ENCODE results near the gene GNAO1. TPM values are rescaled to one million over a fixed set of nuclear protein-coding genes. Genes with fewer than 3 reads are reported as not detected.
"Not testable (repeated sequence)": the region's sequence is repeated elsewhere in the genome, so short reads cannot be mapped to it uniquely, and the experiment has no call there.

GNAO1 gene
- total and polyA plus RNA-seq, 2 experiments from 2014 or later, result under 0.01 to 0.18 TPM

GRCh38 chr16:56389554-56389953, 198.3 kb downstream of the GNAO1 start:
- Histone ChIP-seq H3K9me2 (ENCODE audit: insufficient read depth) (no peaks in the 10 kb centered on the region), H3K4me1 (ENCODE audit: insufficient read depth) (peaks cover 39% of the 10 kb centered on the region), H2AFZ (no peak overlapping the region), H3K36me3 (ENCODE audit: low read depth) (peaks cover 12% of the 10 kb centered on the region; the same call in 1 of the 2 replicates), H3F3A (ENCODE audit: insufficient read depth) (peaks cover 35% of the 10 kb centered on the region), H3K27ac (peak overlapping the region; percentile 89), H3K4me3 (peak overlapping the region; percentile 23; the same call in 1 of the 2 replicates), H3K9me3 (ENCODE audit: low read depth) (no peaks in the 10 kb centered on the region), H3K4me2 (ENCODE audit: unreplicated experiment) (peak overlapping the region; percentile 87), H3K79me2 (ENCODE audit: insufficient read depth) (peaks cover 37% of the 10 kb centered on the region), H3K9ac (0 out of 2 replicates have a peak overlapping the region, but pooled peaks have one; percentile 24), H3K27me3 (replicated peaks; ENCODE audit: insufficient read depth) (no peaks in the 10 kb centered on the region), H4K20me1 (ENCODE audit: insufficient read depth) (no peaks in the 10 kb centered on the region)
- in situ Hi-C loops (cut with MboI), result no loop called here
- DNase-seq, result peak; percentile 99
- no peak for TF ChIP-seq EZH2phosphoT487 (IDR thresholded peaks at IDR 0.05; ENCODE audit: insufficient read depth, low read depth)
- no peak for TF ChIP-seq EZH2 (IDR thresholded peaks at IDR 0.05; ENCODE audit: insufficient read depth, poor library complexity, severe bottlenecking)
- 4 to 6% methylated on average over 3 of the region's 3 CpGs for WGBS, 2 experiments (ENCODE audit: low coverage in 1 of 2, low lambda C conversion rate in 2 of 2, missing lambda C conversion rate in 2 of 2)

GRCh38 chr16:56396724-56397123, 205.4 kb downstream of the GNAO1 start:
- H3K27ac ChIP-seq; H3K4me3 ChIP-seq; H2AFZ ChIP-seq; H3K27me3 ChIP-seq (replicated peaks; ENCODE audit: insufficient read depth); H3F3A ChIP-seq (ENCODE audit: insufficient read depth); H3K4me1 ChIP-seq (ENCODE audit: insufficient read depth); in situ Hi-C loops (cut with MboI); H3K9ac ChIP-seq; DNase-seq; H3K9me3 ChIP-seq (ENCODE audit: low read depth); H3K4me2 ChIP-seq (ENCODE audit: unreplicated experiment); H3K9me2 ChIP-seq (ENCODE audit: insufficient read depth); H4K20me1 ChIP-seq (ENCODE audit: insufficient read depth): not testable (repeated sequence)
- Histone ChIP-seq H3K79me2 (ENCODE audit: insufficient read depth) (peaks cover 61% of the 10 kb centered on the region), H3K36me3 (ENCODE audit: low read depth) (peaks cover 41% of the 10 kb centered on the region)
- 98% methylated on average over 3 of the region's 3 CpGs for WGBS, 2 experiments (ENCODE audit: low coverage in 1 of 2, low lambda C conversion rate in 2 of 2, missing lambda C conversion rate in 2 of 2)

DNA sequence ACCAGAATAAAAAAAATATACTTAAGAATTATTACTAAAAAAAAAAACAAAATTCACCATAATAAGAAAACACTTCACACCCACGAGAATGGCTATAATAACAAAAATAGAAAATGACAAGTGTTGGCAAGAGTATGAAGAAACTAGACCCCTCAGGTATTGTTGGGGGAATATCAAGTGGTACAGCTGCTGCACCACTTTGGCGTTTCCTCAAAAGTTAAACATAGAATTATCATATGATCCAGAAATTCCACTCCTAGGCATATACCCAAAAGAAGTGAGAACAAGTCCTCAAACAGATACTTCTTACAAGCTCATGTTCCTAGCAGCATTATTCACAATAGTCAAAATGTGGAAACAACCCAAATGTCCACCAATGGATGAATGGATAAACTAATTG, 207.8 kb downstream of the GNAO1 start:
- peaks cover 52% of the 10 kb centered on the region for H3K36me3 ChIP-seq (ENCODE audit: low read depth)
- no peak overlapping the region for H3K4me2 ChIP-seq (ENCODE audit: unreplicated experiment)
- H3K4me3 ChIP-seq, result no peak overlapping the region
- no peaks in the 10 kb centered on the region for H4K20me1 ChIP-seq (ENCODE audit: insufficient read depth)
- H3K4me1 ChIP-seq (ENCODE audit: insufficient read depth), result no peaks in the 10 kb centered on the region
- no peaks in the 10 kb centered on the region for H3K9me3 ChIP-seq (ENCODE audit: low read depth)
- TF ChIP-seq EZH2phosphoT487 (IDR thresholded peaks at IDR 0.05; ENCODE audit: insufficient read depth, low read depth) (no peak), EZH2 (IDR thresholded peaks at IDR 0.05; ENCODE audit: insufficient read depth, poor library complexity, severe bottlenecking) (no peak)
- no peaks in the 10 kb centered on the region for H3K27me3 ChIP-seq (replicated peaks; ENCODE audit: insufficient read depth)
- in situ Hi-C loops (cut with MboI), result no loop called here
- no peaks in the 10 kb centered on the region for H3K9me2 ChIP-seq (ENCODE audit: insufficient read depth)
- no peak overlapping the region for H2AFZ ChIP-seq
- no peak overlapping the region for H3K27ac ChIP-seq
- H3K79me2 ChIP-seq (ENCODE audit: insufficient read depth), result peaks cover 42% of the 10 kb centered on the region
- 75 to 80% methylated on average over 2 of the region's 2 CpGs for WGBS, 2 experiments (ENCODE audit: low coverage in 1 of 2, low lambda C conversion rate in 2 of 2, missing lambda C conversion rate in 2 of 2)
- peaks cover 7% of the 10 kb centered on the region; the same call in 1 of the 2 replicates for H3F3A ChIP-seq (ENCODE audit: insufficient read depth)
- H3K9ac ChIP-seq, result no peak overlapping the region
- no peak for DNase-seq

DNA sequence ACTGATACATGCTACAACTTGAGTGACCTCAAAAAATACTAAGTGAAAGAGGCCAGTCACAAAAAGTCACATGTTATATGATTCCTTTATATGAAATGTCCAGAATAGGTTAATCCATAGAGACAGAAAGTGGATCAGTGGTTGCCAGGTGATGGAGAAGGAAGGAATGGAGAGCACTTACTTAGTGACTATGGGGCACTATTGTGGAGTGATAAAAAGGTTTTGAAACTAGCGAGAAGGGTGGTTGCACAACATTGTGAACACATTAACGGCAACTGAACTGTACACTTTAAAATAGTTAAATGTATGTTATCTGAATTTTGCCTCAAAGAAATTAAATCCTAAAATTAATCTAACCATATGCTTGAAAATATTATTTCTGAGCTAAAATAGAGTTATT, 208.2 kb downstream of the GNAO1 start:
- no peak overlapping the region for H2AFZ ChIP-seq
- H3K27me3 ChIP-seq (replicated peaks; ENCODE audit: insufficient read depth), result no peaks in the 10 kb centered on the region
- H3F3A ChIP-seq (ENCODE audit: insufficient read depth), result peaks cover 7% of the 10 kb centered on the region; the same call in 1 of the 2 replicates
- WGBS, 2 experiments (ENCODE audit: low coverage in 1 of 2, low lambda C conversion rate in 2 of 2, missing lambda C conversion rate in 2 of 2), result 94 to 97% methylated on average over 2 of the region's 2 CpGs
- DNase-seq, result no peak
- TF ChIP-seq EZH2 (IDR thresholded peaks at IDR 0.05; ENCODE audit: insufficient read depth, poor library complexity, severe bottlenecking), result no peak
- TF ChIP-seq EZH2phosphoT487 (IDR thresholded peaks at IDR 0.05; ENCODE audit: insufficient read depth, low read depth), result no peak
- H3K4me2 ChIP-seq (ENCODE audit: unreplicated experiment), result no peak overlapping the region
- H3K4me1 ChIP-seq (ENCODE audit: insufficient read depth), result no peaks in the 10 kb centered on the region
- peaks cover 38% of the 10 kb centered on the region for H3K79me2 ChIP-seq (ENCODE audit: insufficient read depth)
- no peak overlapping the region for H3K4me3 ChIP-seq
- H3K36me3 ChIP-seq (ENCODE audit: low read depth), result peaks cover 57% of the 10 kb centered on the region
- H3K9me2 ChIP-seq (ENCODE audit: insufficient read depth), result no peaks in the 10 kb centered on the region
- H3K9ac ChIP-seq, result no peak overlapping the region
- no peaks in the 10 kb centered on the region for H3K9me3 ChIP-seq (ENCODE audit: low read depth)
- H4K20me1 ChIP-seq (ENCODE audit: insufficient read depth), result no peaks in the 10 kb centered on the region
- no peak overlapping the region for H3K27ac ChIP-seq
- in situ Hi-C loops (cut with MboI), result no loop called here

GRCh38 chr16:56400458-56400857, 209.2 kb downstream of the GNAO1 start:
- Histone ChIP-seq H3K9ac (no peak overlapping the region), H3K4me1 (ENCODE audit: insufficient read depth) (no peaks in the 10 kb centered on the region), H3F3A (ENCODE audit: insufficient read depth) (peaks cover 7% of the 10 kb centered on the region; the same call in 1 of the 2 replicates), H3K9me2 (ENCODE audit: insufficient read depth) (no peaks in the 10 kb centered on the region), H3K4me3 (no peak overlapping the region), H2AFZ (no peak overlapping the region), H3K4me2 (ENCODE audit: unreplicated experiment) (no peak overlapping the region), H4K20me1 (ENCODE audit: insufficient read depth) (no peaks in the 10 kb centered on the region), H3K27me3 (replicated peaks; ENCODE audit: insufficient read depth) (no peaks in the 10 kb centered on the region), H3K36me3 (ENCODE audit: low read depth) (peaks cover 66% of the 10 kb centered on the region), H3K27ac (no peak overlapping the region), H3K9me3 (ENCODE audit: low read depth) (no peaks in the 10 kb centered on the region), H3K79me2 (ENCODE audit: insufficient read depth) (peaks cover 37% of the 10 kb centered on the region)
- DNase-seq, result no peak
- no peak for TF ChIP-seq EZH2phosphoT487 (IDR thresholded peaks at IDR 0.05; ENCODE audit: insufficient read depth, low read depth)
- TF ChIP-seq EZH2 (IDR thresholded peaks at IDR 0.05; ENCODE audit: insufficient read depth, poor library complexity, severe bottlenecking), result no peak
- in situ Hi-C loops (cut with MboI), result no loop called here
- WGBS, 2 experiments (ENCODE audit: low coverage in 1 of 2, low lambda C conversion rate in 2 of 2, missing lambda C conversion rate in 2 of 2), result 97 to 98% methylated on average over 5 of the region's 5 CpGs
